Fibroblast of skin of scalp (primary cell): ENCODE data around the gene FAM177A1. TPM values are rescaled to one million over a fixed set of nuclear protein-coding genes. Genes with fewer than 3 reads are reported as not detected.
"Not testable (repeated sequence)": the region's sequence is repeated elsewhere in the genome, so short reads cannot be mapped to it uniquely, and the experiment has no call there.

ENCODE experiments used
- DNase-seq: peaks from one replicate; pipeline ENCODE4 v3.0.0-alpha.2; 2013
- polyA plus RNA-seq, 2 experiments: library from polyadenylated mRNA; unstranded; fragments of 120-200 nt; gene quantifications; one replicate each; pipeline ENCODE4 v1.2.1, GENCODE V29; 2013; ENCODE audit not compliant: insufficient read length in 2 of 2

FAM177A1 gene, protein sequence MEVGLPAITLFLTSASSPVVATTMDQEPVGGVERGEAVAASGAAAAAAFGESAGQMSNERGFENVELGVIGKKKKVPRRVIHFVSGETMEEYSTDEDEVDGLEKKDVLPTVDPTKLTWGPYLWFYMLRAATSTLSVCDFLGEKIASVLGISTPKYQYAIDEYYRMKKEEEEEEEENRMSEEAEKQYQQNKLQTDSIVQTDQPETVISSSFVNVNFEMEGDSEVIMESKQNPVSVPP
- 65.0 TPM for polyA plus RNA-seq (2013, experiment 1 of 2; ENCODE audit: insufficient read length)
- polyA plus RNA-seq (2013, experiment 2 of 2; ENCODE audit: insufficient read length): 74.6 TPM

DNA sequence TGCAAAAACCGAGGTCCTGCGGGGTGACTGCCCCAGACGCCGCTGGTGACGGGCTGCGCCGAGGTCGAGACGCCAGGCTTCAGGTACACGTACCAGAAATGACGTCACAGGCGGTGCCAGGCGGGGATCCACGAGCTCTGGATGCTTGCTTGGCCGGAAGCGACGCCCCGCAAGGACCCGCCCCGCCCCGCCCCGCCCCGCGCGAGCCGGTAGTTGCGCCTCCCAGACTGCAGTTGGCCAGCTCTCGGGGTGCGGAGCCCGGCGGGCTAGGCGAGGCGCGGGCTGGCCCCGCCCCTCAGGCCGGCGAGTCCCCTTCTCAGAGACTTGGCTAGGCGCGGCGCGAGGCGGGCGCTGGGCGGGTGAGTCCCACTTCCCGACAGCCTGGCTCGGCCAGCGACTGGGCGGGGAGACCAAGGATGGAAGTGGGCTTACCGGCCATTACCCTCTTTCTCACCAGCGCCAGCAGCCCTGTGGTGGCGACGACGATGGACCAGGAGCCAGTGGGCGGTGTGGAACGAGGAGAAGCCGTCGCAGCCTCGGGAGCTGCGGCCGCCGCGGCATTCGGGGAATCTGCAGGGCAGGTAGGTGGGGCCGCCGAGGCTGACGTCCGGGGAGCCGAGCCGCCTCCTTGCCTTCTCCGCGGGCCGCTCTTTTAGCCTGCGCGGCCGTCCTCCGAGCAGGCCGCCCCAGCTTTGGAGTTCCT lies at the start of gene FAM177A1:
FAM177A1 (plus strand) TSS at position 225 of the 703 bp plus-strand sequence; CDS start at position 417, 192 bp downstream.
- peak; percentile 96 for DNase-seq

DNA sequence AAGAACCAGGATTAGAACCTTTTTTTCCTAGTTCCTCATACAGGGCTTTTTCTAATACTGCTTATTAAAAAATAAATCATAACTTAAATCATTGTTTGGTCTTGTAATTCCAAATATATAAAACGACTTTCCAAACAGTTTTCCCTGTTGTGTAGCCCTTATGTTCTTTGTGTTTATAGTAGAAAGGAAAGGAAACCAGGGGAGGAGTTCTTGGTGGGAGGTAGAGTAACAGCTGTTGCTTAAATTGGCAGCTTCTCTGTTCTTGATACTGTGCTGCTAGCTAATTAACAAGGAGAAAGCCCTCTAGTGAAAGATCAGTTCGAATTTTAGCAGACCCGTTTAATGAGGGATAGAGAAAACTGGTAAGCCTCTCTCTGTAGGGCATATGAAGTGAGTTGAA lies 48.3 kb upstream of the FAM177A1 start:
- no peak for DNase-seq

DNA sequence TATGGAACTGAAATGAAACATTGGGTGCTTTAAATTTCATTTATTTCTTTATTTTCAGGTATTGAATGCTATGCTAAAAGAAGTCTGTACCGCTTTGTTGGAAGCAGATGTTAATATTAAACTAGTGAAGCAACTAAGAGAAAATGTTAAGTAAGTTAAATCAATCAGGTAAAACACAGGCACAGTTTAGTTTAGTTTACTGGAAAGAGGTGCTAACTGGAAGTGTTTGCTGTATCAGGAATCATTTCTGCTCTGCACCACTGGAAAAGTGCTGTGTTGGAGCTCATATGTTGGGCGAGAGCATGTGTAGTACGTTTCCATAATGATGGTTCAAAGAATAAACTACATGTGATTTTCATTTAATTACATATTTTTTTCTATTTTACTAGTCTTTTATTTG lies 46.6 kb upstream of the FAM177A1 start:
- DNase-seq: no peak

DNA sequence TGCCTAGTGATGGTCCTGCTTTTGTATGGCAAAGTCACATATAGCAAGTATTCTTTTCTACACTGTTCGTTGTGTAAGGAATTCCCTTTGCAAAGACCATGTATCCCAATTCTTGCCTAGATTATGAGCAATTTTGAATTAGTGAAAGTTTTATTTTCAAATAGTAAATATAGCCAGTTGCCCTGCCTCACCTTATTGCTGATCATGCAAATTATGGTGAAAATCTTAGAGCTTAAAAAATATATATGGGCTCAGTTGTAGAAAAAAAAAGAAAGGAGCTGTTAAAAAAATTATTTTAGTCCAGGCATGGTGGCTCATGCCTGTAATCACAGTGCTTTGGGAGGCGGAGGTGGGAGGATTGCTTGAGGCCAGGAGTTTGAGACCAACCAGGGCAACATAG lies 44.5 kb upstream of the FAM177A1 start:
- DNase-seq: no peak

DNA sequence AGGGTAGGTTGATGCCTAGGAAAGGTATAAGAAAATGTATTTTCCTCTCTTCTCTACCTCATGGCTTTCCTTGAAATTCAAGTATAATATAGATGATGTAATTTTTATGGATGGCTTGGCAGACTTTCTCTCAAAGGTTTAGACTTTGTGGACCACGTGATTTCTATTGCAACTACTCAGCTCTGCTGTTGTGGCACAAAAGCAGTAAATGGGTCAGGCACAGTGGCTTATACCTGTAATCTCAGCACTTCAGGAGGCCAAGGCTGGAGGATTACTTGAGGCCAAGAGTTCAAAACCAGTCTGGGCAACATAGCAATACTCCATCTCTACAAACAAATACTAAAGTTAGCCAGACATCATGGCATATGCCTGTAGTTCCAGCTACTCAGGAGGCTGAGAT lies 41.2 kb upstream of the FAM177A1 start:
- DNase-seq: no peak

DNA sequence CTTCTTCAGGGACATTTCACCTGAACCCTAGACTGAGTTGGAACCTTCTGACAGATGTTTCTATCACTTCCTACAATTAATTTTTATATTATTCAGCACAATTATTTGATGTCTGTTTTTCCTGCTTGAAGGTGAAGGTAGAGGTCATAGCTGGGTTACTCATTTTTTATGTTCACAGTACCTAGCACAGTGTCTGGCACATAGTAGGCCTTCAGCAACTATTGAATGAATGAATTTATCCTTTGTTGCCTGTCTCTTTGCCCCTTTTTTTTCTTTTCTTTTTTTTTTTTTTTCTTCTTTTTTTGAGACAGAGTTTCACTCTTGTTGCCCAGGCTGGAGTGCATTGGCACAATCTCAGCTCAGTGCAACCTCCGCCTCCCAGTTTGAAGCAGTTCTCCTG lies 29.5 kb upstream of the FAM177A1 start:
- DNase-seq: no peak

DNA sequence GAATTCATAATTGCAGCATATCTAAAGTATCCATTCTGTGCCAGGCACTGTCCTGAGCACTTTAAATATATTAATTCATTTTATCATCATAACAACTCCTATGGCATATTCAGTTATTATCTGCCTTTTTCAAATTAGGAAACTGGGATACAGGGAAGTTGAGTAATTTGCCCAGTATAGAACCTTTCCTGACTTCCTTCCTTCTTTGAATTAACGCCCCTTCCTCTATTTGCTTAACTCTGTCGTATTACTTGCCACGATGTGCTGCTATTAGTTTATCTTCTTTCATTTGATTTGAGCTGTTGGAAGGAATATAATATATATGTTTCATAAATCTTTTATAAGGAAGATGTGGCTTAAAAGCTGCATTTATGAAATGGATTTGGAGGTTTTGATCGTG lies 25.4 kb upstream of the FAM177A1 start:
- DNase-seq: no peak

DNA sequence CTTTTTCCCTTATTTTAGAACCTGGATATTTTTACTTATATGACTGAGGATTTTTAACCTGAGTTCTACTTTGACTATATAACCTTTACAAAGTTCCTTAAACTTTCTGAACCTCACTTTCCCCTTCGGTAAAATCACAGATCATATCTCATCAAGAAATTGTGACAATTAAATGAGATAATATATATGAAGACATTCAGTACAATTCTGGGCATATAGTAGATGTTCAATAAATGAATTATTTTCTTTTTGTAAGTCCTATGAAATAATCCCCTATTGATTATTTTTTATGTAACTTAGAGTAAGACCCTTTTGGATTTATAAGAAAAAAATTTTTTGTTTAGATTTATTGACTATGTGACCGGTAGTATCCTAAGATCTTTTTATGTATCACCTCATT lies 17.6 kb upstream of the FAM177A1 start:
- DNase-seq: no peak

DNA sequence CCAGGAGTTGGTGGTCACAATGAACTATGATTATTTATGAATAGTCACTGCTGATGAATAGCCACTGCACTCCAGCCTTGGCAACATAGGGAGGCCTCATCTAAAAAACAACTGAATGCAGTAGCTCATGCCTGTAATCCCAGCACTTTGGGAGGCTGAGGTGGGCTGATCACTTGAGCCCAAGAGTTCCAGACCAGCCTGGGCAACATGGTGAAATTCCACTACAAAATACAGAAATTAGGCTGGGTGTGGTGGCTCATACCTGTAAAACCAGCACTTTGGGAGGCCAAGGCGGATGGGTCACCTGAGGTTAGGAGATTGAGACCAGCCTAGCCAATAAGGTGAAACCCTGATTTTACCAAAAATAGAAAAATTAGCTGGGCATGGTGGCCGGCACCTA lies 13.5 kb upstream of the FAM177A1 start:
- DNase-seq: no peak

DNA sequence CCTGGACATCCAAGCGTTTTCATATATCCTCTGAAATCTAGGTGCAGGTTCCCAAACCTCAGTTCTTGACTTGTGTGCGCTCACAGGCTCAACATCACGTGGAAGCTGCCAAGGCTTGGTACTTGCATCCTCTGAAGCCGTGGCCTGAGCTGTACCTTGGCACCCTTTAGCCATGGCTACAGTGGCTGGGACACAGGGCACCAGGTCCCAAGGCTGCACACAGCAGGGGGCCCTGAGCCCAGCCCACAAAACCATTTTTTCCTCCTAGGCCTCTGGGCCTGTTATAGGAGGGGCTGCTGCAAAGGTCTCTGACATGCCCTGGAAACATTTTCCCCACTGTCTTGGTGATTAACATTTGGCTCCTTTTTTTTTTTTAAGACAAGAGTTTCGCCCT lies 11.6 kb upstream of the FAM177A1 start:
- DNase-seq: no peak

DNA sequence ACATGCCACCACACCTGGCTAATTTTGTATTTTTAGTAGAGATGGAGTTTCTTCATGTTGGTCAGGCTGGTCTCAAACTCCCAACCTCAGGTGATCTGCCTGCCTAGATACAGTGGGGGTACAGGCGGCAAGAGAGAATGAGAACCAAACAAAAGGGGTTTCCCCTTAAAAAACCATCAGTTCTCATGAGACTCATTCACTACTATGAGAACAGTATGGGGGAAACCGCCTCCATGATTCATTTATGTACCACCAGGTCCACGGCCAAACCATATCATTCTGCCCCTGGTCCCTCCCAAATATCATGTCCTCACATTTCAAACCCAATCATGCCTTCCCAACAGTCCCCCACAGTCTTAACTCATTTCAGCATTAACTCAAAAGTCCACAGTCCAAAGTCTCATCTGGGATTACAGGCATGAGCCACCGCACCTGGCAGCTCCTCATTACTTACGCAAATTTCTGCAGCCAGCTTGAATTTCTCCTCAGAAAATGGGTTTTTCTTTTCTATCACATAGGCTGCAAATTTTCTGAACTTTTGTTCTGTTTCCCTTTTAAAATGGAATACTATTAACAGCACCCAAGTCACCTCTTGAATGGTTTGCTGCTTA lies 11.0 kb upstream of the FAM177A1 start:
- not testable (repeated sequence) for DNase-seq

DNA sequence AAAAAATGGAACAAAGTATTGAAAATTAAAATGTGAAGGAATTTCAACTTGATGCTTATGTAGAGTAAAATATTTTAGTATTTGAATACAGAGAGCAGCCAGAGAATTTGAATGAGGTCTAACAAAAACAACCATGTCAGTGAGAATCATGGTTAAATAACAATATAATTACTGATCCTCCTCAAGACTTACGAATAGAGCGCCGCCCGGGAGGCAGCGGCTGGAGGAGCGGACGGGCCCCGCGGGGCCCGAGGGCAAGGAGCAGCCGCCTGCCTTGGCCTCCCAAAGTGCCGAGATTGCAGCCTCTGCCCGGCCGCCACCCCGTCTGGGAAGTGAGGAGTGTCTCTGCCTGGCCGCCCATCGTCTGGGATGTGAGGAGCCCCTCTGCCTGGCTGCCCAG lies 7.8 kb upstream of the FAM177A1 start:
- DNase-seq: not testable (repeated sequence)

DNA sequence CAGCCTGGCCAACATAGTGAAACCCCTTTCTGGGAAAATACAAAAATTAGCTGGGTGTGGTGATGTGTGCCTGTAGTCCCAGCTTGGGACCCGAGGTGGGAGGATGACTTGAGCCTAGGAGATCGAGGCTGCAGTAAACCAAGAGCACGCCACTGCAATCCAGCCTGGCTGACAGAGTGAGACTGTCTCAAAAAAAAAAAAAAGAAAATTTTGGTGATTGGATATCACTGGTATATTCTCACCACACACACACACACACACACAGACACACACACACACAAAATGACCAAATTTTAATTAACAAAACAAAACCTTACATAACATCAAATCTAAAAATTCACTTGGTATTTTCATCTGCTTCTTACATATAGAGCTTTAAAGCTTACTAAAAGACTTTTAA lies 3.4 kb upstream of the FAM177A1 start:
- no peak for DNase-seq

DNA sequence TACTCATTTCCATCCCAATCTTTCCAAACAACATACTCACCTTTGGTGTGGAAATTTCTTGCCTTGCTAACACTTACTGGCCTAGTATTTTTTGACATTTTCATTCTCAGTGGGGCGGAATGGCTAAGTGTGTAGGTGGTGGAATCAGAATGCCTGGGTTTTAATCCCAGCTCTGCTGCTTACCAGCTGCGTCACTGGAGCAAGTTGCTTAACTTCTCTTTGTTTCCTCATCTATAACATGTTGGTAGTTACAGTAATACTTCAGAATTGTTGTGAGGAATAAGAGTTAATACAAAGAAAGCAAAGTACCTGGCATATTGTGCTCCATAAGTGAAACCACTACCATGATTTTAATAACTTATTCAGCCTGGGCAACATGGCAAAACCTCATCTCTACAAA lies 3.0 kb upstream of the FAM177A1 start:
- no peak for DNase-seq

DNA sequence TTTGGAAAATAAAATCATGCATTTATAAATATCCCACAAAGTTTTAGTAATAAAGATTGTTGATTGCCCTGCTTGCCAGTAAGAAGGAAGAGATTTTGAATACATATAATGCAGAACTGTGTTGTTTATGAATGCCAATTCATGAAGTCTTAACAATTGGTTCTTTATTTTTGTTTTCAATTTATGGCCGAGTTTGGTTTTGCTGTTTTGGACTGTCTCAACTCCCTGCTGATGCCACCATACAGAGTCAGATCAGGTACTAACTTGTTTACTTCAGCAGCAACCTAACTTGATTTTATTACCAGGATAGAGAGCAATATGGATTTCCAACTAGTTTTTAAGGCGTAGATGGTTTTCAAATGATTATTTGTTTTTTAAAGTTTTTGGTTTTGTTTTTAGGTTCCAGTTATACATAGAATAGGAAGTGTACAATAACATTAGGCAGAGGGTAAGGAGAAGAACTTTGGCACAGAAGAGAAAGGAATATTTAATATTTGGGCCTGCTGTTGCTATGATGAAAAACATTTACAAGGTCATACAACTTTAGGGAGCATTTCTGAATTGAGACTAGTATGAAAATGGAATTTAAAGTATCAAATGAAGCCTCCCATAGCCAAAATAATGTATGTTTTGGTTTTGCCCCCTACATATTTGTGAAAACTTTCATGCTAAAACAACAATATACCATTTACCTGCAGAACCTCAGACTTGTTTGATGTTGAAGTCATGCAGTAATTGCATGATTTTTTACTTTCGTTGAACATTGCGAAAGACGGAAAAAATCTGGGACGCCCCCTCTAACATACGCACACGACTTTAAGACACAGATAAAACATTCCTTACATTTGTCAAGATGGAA lies 904 bp upstream of the FAM177A1 start:
- DNase-seq: no peak

DNA sequence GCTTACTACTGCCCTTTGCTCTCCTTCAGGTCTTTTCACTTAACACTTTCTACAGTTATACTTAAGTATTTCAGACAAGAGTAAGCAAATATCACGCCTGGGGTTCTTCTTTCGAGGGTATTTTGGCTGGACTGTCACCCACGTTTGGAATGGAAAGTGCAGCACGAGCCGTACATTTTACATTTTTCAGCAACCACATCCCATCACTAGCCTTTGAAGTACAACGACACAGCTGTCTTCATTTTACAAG lies 349 bp upstream of the FAM177A1 start:
- DNase-seq: no peak

DNA sequence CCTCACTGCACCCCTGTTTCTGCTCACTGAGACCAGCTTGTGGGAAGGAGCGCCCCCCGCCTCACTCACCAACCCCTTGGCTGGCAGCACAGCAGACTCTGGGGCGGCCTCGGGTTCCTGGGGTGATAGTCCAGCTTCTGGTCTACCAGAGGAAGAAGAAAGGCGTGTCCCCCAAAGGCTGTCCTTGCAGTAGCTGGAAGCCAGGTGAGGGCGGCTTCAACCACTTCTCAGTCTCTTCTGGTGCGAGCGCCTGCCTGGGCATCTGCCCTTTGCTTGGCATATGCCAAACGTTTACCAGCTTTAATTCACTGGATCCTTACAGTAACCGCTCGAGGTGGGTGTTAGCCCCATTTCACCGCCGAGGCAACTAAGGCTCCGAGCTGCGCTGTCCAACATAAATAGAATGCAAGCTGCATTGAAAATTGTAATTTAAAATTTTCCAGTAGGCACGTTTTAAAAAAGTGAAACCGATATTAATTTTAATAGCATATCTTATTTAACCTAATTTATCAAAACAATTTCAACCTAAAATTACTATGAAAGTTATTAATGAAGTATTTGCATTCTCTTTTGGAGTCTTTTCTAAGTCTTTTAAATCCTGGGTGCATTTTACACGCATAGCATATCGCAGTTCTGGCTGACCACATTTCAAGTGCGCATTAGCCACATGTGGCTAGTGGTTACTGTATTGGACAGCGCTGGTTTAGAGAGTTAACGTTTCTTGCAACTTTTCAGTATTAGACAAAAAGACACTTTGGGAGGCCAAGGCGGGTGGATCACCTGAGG lies 872 bp downstream of the FAM177A1 start:
- DNase-seq: no peak

DNA sequence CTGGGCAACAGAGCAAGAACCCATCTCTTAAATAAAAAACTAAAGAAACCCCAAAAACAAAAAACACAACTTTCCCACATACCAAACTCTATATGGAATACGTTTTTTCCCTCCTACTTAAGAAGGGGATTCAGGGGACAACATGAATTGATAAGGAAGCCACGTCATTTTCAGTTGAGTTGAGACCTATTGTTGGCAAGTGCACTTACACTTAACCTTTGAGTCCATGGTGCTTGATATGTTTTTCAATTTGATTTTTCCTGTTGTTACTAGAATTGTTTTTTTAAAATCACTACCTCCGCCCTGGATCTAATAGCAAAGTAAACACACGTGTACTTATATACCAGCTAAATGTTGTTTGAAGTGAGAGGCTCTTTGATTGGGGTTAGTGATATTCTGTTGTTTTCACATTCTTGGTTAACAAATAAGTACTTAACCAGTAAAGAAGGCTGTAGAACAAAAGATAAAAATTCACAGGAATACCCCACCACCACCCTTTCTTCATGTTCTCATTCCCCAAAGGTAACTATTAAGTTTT lies 2.0 kb downstream of the FAM177A1 start:
- no peak for DNase-seq

DNA sequence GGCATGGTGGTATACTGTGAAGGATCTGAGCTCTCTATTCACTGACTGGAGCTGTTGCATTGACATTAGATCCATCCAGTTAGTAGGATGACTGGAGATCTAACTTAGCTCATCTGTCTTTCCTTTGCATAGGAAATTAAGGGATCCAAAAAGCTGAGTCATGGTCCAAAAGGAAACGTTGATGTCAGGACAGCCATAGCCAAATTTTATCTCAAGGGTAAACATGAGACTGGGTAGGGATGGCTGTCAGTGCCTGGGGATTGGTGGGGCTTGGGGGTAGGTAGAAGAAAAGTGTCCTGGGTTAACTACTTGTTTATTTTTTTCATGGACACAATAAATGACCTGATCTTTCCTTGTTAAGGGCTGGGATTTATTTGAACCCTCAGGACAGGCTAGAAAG lies 4.6 kb downstream of the FAM177A1 start:
- DNase-seq: peak; percentile 65

DNA sequence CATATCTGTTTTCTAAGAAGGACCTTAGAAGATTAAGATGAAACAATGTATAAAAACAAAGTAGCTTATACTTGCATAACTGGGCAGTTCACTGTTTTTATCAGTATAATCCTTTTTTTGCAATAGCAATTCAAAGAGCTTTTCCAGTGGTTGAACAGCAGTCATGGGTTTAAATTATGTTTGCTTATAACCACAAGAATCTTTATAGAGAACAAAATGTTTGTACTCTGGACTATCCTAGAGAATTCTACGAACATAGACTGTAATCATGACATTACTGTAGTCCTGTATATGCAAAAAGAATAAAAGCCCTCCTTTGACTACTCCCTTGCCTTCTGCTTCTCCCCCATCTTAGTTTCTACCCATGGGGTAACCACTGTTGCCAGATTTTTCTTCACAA lies 5.7 kb downstream of the FAM177A1 start:
- peak; percentile 14 for DNase-seq

DNA sequence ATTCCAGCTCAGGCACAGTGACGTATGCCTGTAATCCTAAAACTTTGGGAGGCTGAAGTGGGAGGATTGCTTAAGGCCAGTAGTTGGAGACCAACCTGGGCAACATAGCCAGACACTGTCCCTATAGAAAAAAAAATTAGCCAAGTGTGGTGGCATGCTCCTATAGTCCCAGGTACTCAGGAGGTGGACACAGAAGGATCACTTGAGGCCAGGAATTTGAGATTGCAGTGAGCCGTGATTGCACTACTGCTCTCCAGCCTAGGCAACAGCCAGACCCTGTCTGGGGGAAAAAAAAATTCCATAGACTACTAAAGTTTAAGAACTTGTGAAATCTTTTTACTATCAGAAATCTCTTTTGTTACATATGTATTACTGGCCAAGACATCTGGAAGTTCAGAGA lies 6.6 kb downstream of the FAM177A1 start:
- DNase-seq: no peak
